GM21529 (cell line): ENCODE results near the gene SLC35A3.
A peak's percentile ranks its signal among the peaks of the same experiment; 100 is the strongest.
"Not testable (repeated sequence)": the region's sequence is repeated elsewhere in the genome, so short reads cannot be mapped to it uniquely, and the experiment has no call there.

Experiments used
- ATAC-seq: cut with Tn5 transposase; IDR thresholded peaks from one replicate; pipeline ENCODE4 v1.9.1; 2021; ENCODE audit not compliant: unreplicated experiment

Gene SLC35A3

GRCh38 chr1:99969729-99970621, at the start of gene SLC35A3:
SLC35A3 (plus strand) TSS chr1:99969996; CDS start chr1:99993555, 23,559 bp downstream.
- ATAC-seq: peak; percentile 91

- ATAC-seq: no peak
Measured at GRCh38 chr1:99934801-99935200, 35.0 kb upstream of the SLC35A3 start.

GRCh38 chr1:99935534-99935933, 34.3 kb upstream of the SLC35A3 start:
- ATAC-seq: no peak

- no peak for ATAC-seq
Measured at GRCh38 chr1:99936071-99936470, 33.7 kb upstream of the SLC35A3 start.

GRCh38 chr1:99942723-99943122, 27.1 kb upstream of the SLC35A3 start:
- no peak for ATAC-seq

GRCh38 chr1:99943223-99943794, 26.5 kb upstream of the SLC35A3 start:
- no peak for ATAC-seq

- no peak for ATAC-seq
Measured at GRCh38 chr1:99944192-99944591, 25.6 kb upstream of the SLC35A3 start.

- no peak for ATAC-seq
Measured at GRCh38 chr1:99945174-99945573, 24.6 kb upstream of the SLC35A3 start.

GRCh38 chr1:99950486-99950885, 19.3 kb upstream of the SLC35A3 start:
- ATAC-seq: no peak

- no peak for ATAC-seq
Measured at GRCh38 chr1:99952522-99952921, 17.3 kb upstream of the SLC35A3 start.

GRCh38 chr1:99955375-99955774, 14.4 kb upstream of the SLC35A3 start:
- no peak for ATAC-seq

GRCh38 chr1:99956755-99957154, 13.0 kb upstream of the SLC35A3 start:
- no peak for ATAC-seq

GRCh38 chr1:99957818-99958217, 12.0 kb upstream of the SLC35A3 start:
- no peak for ATAC-seq

GRCh38 chr1:99959189-99959705, 10.5 kb upstream of the SLC35A3 start:
- not testable (repeated sequence) for ATAC-seq

- not testable (repeated sequence) for ATAC-seq
Measured at GRCh38 chr1:99960260-99960659, 9.5 kb upstream of the SLC35A3 start.

GRCh38 chr1:99963041-99963795, 6.6 kb upstream of the SLC35A3 start:
- ATAC-seq: no peak

GRCh38 chr1:99964806-99965205, 5.0 kb upstream of the SLC35A3 start:
- no peak for ATAC-seq

- no peak for ATAC-seq
Measured at GRCh38 chr1:99965646-99966375, 4.0 kb upstream of the SLC35A3 start.

- no peak for ATAC-seq
Measured at GRCh38 chr1:99968214-99968613, 1.6 kb upstream of the SLC35A3 start.

GRCh38 chr1:99969260-99969728, 502 bp upstream of the SLC35A3 start:
- ATAC-seq: peak; percentile 18
